ELF-1 (cell line): ENCODE results near the gene TAF8.

Experiments used
- DNase-seq: peaks from one replicate; pipeline ENCODE4 v3.0.0-alpha.2; 2016; ENCODE audit warnings: low read depth, low spot score

TAF8 gene

GRCh38 chr6:42124223-42124836 is 74.0 kb downstream of the TAF8 start:
- no peak for DNase-seq

- no peak for DNase-seq
Observed at GRCh38 chr6:42125231-42125630, 74.9 kb downstream of the TAF8 start.

- peak; percentile 82 for DNase-seq
Observed at GRCh38 chr6:42125663-42126062, 75.3 kb downstream of the TAF8 start.

- DNase-seq: no peak
Observed at GRCh38 chr6:42128460-42129359, 78.4 kb downstream of the TAF8 start.

GRCh38 chr6:42129360-42129676 is 79.0 kb downstream of the TAF8 start:
- DNase-seq: no peak

GRCh38 chr6:42131531-42131930 is 81.2 kb downstream of the TAF8 start:
- no peak for DNase-seq

GRCh38 chr6:42133926-42134325 is 83.6 kb downstream of the TAF8 start:
- DNase-seq: no peak

- no peak for DNase-seq
Observed at GRCh38 chr6:42135161-42135560, 84.8 kb downstream of the TAF8 start.

- no peak for DNase-seq
Observed at GRCh38 chr6:42135722-42136121, 85.4 kb downstream of the TAF8 start.

- peak; percentile 85 for DNase-seq
Observed at GRCh38 chr6:42136508-42137193, 86.3 kb downstream of the TAF8 start.
